OCI-LY7 (cell line): Measurements from ENCODE around the gene SMARCD1. TPM values are rescaled to one million over a fixed set of nuclear protein-coding genes. Genes with fewer than 3 reads are reported as not detected.

Experiments used
- BruUV-seq: library from RNA; stranded (reverse); fragments of 400-500 nt; replicated peaks from 2 replicates; lab custom pipeline; 2021; lab: Mats Ljungman, UMichigan
- CTCF ChIA-PET: fragments of 300-600 bp; sonication (Branson Sonifier 250); formaldehyde crosslinking; loops from one replicate; lab custom pipeline; 2022; ENCODE audit warnings: antibody characterized with exemption; ENCODE audit not compliant: unreplicated experiment; lab: Charles Lee
- POLR2A ChIA-PET: fragments of 300-600 bp; sonication (Branson Sonifier 250); formaldehyde crosslinking; loops from one replicate; lab custom pipeline; 2022; ENCODE audit warnings: antibody characterized with exemption; lab: Charles Lee
- DNase-seq: peaks from one replicate; pipeline ENCODE4 v3.0.0-alpha.2; 2015; ENCODE audit warnings: low spot score
- H2AFZ ChIP-seq: fragments of 200-600 bp; sonication (generic), shearing (Covaris generic); 2 replicates; pipeline ENCODE4 v1.6.1; 2014; ENCODE audit warnings: mild to moderate bottlenecking, antibody characterized with exemption, low read length, moderate library complexity
- H3K27ac ChIP-seq: fragments of 200-600 bp; sonication (generic); 2 replicates; pipeline ENCODE4 v1.5.1; 2014; ENCODE audit warnings: mixed run types, low read depth, mild to moderate bottlenecking, moderate library complexity, low read length, inconsistent platforms; ENCODE audit not compliant: poor library complexity, severe bottlenecking
- H3K36me3 ChIP-seq: fragments of 200-600 bp; sonication (generic); 2 replicates; pipeline ENCODE4 v1.6.1; 2014; ENCODE audit warnings: mild to moderate bottlenecking, antibody characterized with exemption, low read length, moderate library complexity, mixed read lengths; ENCODE audit not compliant: insufficient read depth
- H3K4me1 ChIP-seq: fragments of 200-600 bp; sonication (generic); 2 replicates; pipeline ENCODE4 v1.5.1; 2014; ENCODE audit warnings: mild to moderate bottlenecking, low read length; ENCODE audit not compliant: insufficient read depth, poor library complexity, severe bottlenecking
- H3K4me2 ChIP-seq: fragments of 200-600 bp; sonication (generic); 2 replicates; pipeline ENCODE4 v1.6.1; 2014; ENCODE audit warnings: mild to moderate bottlenecking, low read length
- H3K4me3 ChIP-seq: fragments of 200-600 bp; sonication (generic); 2 replicates; pipeline ENCODE4 v1.5.1; 2014; ENCODE audit warnings: mild to moderate bottlenecking, low read depth, low read length; ENCODE audit not compliant: poor library complexity, severe bottlenecking
- H3K79me2 ChIP-seq: fragments of 200-600 bp; sonication (generic); 2 replicates; pipeline ENCODE4 v1.6.1; 2016; ENCODE audit warnings: low read depth, mild to moderate bottlenecking, low read length, moderate library complexity, mixed read lengths; ENCODE audit not compliant: insufficient read depth
- H3K9me2 ChIP-seq: fragments of 200-600 bp; sonication (generic); 2 replicates; pipeline ENCODE4 v1.6.1; 2016; ENCODE audit warnings: mild to moderate bottlenecking, low read length, mixed read lengths; ENCODE audit not compliant: insufficient read depth
- H3K9me3 ChIP-seq: fragments of 200-600 bp; sonication (generic); 2 replicates; pipeline ENCODE4 v1.6.1; 2014; ENCODE audit warnings: mild to moderate bottlenecking, mixed run types, low read length, mixed read lengths
- H4K20me1 ChIP-seq: fragments of 200-600 bp; sonication (generic); 2 replicates; pipeline ENCODE4 v1.6.1; 2014; ENCODE audit warnings: mild to moderate bottlenecking, antibody characterized with exemption, low read length, moderate library complexity, mixed read lengths; ENCODE audit not compliant: insufficient read depth
- CTCF ChIP-seq: fragments of 200-600 bp; sonication (generic); conservative IDR thresholded peaks from 2 replicates; pipeline ENCODE4 v1.5.1; 2014; ENCODE audit warnings: mild to moderate bottlenecking, antibody characterized with exemption, low read length, moderate library complexity, mixed read lengths
- EZH2phosphoT487 ChIP-seq: fragments of 200-600 bp; sonication (generic); IDR thresholded peaks from 2 replicates; pipeline ENCODE4 v1.6.1; 2018; ENCODE audit warnings: low read depth, borderline replicate concordance, mild to moderate bottlenecking, mixed run types, antibody characterized with exemption, low read length, moderate library complexity, mixed read lengths
- intact Hi-C: fragments of 100-400 bp; cut with micrococcal nuclease; formaldehyde crosslinking; loops from one replicate; pipeline ENCODE4 v1.10.0; 2022; ENCODE audit not compliant: unreplicated experiment
- total RNA-seq, 2 experiments: library from RNA; depleted of rRNA in 1 of 2; stranded (reverse); fragments of >200 nt in 1 of 2; shearing (Covaris generic) in 1 of 2; gene quantifications; 2 replicates each; pipeline ENCODE4 v1.2.3, GENCODE V29; 2014 to 2022

SMARCD1 gene
- total RNA-seq, 2 experiments from 2014 or later, result 92.8 to 134 TPM

- Histone ChIP-seq H3K4me3 (no peak overlapping the region), H3K27ac (no peak overlapping the region), H3K4me2 (no peak overlapping the region), H3K4me1 (peaks cover 9% of the 10 kb centered on the region), H3K9me3 (no peaks in the 10 kb centered on the region), H3K9me2 (no peaks in the 10 kb centered on the region), H4K20me1 (no peaks in the 10 kb centered on the region), H2AFZ (0 out of 2 replicates have a peak overlapping the region, but pooled peaks have one; percentile 42), H3K36me3 (no peaks in the 10 kb centered on the region), H3K79me2 (no peaks in the 10 kb centered on the region)
- TF ChIP-seq CTCF (peak; percentile 92), EZH2phosphoT487 (no peak)
- BruUV-seq, result no TSS peak
- intact Hi-C loops, result loop anchor here (1.0 to 5.0 kb wide), 5 partner anchors 36 to 239 kb away; no protein-coding TSS in a partner anchor
- DNase-seq, result peak; percentile 83
- ChIA-PET POLR2A (interaction anchor here (0.8 kb wide), 1 partner anchor 69 kb away, joined by 3 read pairs; no protein-coding TSS in a partner anchor), CTCF (interaction anchor here (0.7 to 1.2 kb wide), 3 partner anchors 9 to 36 kb away, joined by 3 to 7 read pairs (median 4); partner anchors contain the start of gene SMARCD1)
Observed at GRCh38 chr12:50074936-50075807, 10.0 kb upstream of the SMARCD1 start.

GRCh38 chr12:50075808-50076170, 9.4 kb upstream of the SMARCD1 start:
- Histone ChIP-seq H3K4me2 (no peak overlapping the region), H3K4me3 (no peak overlapping the region), H3K9me3 (no peaks in the 10 kb centered on the region), H2AFZ (0 out of 2 replicates have a peak overlapping the region, but pooled peaks have one; percentile 42), H3K79me2 (no peaks in the 10 kb centered on the region), H3K4me1 (peaks cover 3% of the 10 kb centered on the region), H3K9me2 (no peaks in the 10 kb centered on the region), H3K36me3 (no peaks in the 10 kb centered on the region), H4K20me1 (no peaks in the 10 kb centered on the region), H3K27ac (no peak overlapping the region)
- POLR2A ChIA-PET, result interaction anchor here (0.6 to 0.8 kb wide), 2 partner anchors 69 to 92 kb away, joined by 3 to 4 read pairs; partner anchors contain the start of gene CERS5
- no peak for DNase-seq
- CTCF ChIA-PET, result interaction anchor here (0.6 kb wide), 1 partner anchor 1992 kb away, joined by 3 read pairs; no protein-coding TSS in a partner anchor
- TF ChIP-seq EZH2phosphoT487 (no peak), CTCF (no peak)
- BruUV-seq, result no TSS peak
- intact Hi-C loops, result loop anchor here (1.0 to 2.0 kb wide), 4 partner anchors 35 to 239 kb away; no protein-coding TSS in a partner anchor
